Stimulated activated CD4-positive, alpha-beta T cell treated with anti-CD3 and anti-CD28 coated beads, Interleukin-2, amount 100 ng/mL, for 24 hours (primary cell): ENCODE measurements around the gene RPL39L.
"Not testable (repeated sequence)": the region's sequence is repeated elsewhere in the genome, so short reads cannot be mapped to it uniquely, and the experiment has no call there.

Experiments
- DNase-seq, 2 donors: peaks; one replicate each; pipeline ENCODE4 v3.0.0-alpha.2; 2020

RPL39L gene

GRCh38 chr3:187136936-187137335 is 2.4 kb downstream of the RPL39L start:
- DNase-seq: no peak

DNA sequence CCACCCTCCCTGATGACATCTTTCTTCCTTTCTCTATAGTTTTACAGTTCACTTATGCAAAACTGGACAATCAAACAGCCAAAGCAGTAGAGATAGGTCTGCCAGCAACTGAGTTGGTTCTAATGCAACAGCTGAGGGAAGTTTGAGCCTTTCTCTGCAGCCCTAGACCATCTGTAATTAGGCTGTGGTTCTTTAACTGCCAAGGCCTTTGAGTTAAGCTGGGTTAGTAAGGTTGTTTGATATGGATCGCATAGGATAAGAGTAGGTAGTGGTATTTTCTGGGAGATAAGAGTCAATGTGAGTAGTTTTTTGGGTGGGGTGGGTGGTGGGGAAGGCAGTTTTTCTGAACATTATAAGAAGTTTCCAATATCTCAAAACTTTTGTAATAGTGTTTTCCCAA is 3.0 kb downstream of the RPL39L start:
- DNase-seq: no peak

DNA sequence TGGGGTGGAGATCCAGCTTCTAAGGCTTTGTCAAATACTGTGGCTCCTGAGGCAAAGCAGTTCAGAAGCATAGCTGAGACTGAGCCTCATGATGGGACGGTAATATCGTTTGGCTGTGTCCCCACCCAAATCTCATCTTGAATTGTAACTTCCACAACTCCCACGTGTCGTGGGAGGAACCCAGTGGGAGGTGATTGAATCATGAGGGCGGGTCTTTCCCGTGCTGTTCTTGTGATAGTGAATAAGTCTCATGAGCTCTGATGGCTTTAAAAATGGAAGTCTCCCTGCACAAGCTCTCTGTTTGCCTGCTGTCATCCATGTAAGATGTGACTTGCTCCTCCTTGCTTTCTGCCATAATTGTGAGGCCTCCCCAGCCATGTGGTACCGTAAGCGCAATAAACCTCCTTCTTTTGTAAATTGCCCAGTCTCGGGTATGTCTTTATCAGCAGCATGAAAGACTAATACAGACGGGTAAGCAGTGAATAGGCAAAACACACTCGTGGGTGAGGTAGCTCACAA is 4.1 kb downstream of the RPL39L start:
- DNase-seq: not testable (repeated sequence)

- not testable (repeated sequence) for DNase-seq
Measured at GRCh38 chr3:187133181-187133580, 6.1 kb downstream of the RPL39L start.

GRCh38 chr3:187132666-187133065 is 6.6 kb downstream of the RPL39L start:
- no peak for DNase-seq

DNA sequence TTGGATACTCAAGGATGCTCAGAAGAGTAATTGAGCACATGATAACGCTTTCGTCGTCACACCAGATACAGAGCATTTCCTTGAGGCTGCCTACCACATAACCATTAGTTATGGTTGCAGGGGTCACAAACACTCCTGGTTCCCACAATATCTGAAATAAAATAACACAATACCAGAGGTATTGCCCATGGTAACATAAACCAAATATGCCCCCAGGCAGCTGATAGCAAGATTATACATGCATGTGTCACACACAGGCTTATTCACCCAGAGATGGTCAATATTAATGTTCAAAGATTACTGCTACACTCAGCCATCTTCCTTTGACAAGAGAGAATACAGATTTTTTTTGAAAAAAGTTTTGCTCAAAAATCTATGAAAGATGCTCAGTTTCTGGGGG is 7.3 kb downstream of the RPL39L start:
- no peak for DNase-seq

DNA sequence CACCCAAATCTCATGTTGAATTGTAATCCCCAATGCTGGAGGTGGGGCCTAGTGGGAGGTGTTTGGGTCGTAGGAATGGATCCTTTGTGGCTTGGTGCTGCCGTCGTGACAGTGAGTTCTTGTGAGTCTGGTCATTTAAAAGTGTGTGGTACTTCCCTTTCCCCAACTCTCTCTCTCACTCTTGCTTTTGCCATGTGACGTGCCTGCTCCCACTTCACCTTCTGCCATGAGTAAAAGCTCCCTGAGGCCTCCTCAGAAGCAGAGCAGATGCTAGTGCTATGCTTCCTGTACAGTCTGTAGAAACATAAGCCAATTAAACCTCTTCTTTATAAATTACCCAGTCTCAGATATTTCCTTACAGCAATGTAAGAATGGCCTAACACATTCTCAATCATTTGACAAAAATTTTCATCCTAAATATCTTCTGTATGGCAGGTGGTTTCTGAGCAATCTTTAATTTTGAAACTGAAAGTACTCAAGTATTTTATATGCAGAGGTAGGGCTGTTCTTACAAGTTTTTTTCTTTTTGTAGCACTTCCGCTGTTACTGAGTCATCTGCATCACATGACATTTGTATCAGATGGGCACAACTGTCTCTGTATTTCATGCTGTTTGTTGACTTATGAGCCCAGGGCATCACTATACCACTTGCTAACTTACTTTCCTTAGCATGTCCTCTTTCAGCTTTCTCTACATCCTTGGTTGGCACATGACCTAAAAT is 8.8 kb downstream of the RPL39L start:
- peak; percentile 44 to 45 for DNase-seq

GRCh38 chr3:187125319-187126031 is 13.8 kb downstream of the RPL39L start:
- no peak for DNase-seq

DNA sequence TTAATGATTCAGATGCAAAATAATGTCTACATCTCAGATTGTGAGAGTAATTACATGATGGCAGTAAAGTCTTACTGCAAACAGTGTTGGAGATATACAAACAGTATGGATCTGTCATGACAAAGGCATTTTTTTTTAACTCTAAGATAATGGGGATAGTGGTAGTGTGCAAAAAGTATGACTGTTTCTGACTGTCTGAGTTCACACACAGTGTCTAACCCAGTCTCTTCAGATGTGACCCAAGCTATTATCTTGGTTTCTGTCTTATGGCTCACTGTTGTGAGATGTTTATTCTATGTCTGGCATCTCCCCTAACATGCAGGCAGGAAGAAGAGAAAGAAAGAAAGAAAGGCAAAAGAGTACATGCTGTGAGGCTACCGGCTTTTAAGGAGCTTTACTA is 17.0 kb downstream of the RPL39L start:
- no peak for DNase-seq

DNA sequence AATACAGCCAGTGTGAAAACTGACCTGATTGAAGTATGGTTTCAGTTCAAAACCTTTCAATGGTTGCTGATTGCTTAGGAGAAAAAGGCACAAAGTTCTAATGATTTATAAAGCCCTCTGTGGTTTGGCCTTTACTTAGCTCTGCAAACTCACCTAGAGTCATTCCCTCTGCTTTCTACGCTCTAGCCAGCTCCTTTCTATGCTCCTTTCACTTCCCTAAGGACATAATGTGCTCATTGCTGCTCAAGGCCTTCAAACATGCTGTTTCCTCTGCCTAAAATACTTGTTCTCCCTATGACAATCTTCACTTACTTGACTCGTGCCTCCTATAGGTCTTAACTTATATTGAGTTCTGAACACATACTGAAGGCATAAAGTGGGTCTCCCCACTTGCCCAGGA is 19.0 kb downstream of the RPL39L start:
- DNase-seq: no peak

GRCh38 chr3:187114511-187114910 is 24.8 kb downstream of the RPL39L start:
- no peak for DNase-seq

DNA sequence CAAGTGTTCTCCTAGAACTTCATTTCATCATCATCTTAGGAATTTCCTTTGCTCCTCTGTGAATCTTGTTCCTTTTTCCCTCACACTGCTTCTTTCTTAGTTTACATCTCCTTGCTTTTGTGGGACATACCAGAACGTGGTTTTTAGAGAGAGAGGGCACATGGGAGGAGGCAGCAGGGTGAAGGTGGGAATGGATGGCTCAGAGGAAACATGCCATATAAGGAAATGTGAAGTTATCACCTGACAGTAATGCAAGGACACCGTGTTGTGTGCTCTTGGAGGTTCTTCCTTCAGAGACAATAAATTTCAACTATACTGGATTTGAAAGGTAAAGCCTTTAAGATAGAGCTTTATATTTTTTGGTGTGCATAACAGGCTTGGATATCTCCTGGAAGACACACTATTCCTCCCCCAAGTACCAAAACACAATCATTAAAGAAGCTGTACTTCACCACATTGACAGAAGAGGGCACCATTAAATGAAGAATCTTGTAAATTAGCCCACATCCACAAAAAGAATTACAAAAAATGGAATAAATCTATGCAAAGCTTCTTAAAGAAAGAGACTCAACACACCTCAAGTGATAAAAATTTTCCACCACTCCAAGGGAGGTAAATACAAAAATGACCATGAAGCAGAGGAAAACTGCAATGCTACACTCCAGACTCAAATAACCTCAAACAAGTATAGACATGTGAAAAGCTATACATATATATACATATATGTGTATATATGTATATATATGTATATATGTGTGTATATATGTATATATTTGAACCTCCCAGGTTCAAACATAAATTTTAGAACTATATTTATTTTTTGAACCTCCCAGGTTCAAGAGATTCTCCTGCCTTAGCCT is 26.1 kb downstream of the RPL39L start:
- DNase-seq: no peak

GRCh38 chr3:187110156-187110555 is 29.1 kb downstream of the RPL39L start:
- no peak for DNase-seq

GRCh38 chr3:187107989-187108388 is 31.3 kb downstream of the RPL39L start:
- DNase-seq: no peak

GRCh38 chr3:187105700-187106099 is 33.6 kb downstream of the RPL39L start:
- DNase-seq: no peak

- no peak for DNase-seq
Measured at GRCh38 chr3:187104933-187105332, 34.4 kb downstream of the RPL39L start.

DNA sequence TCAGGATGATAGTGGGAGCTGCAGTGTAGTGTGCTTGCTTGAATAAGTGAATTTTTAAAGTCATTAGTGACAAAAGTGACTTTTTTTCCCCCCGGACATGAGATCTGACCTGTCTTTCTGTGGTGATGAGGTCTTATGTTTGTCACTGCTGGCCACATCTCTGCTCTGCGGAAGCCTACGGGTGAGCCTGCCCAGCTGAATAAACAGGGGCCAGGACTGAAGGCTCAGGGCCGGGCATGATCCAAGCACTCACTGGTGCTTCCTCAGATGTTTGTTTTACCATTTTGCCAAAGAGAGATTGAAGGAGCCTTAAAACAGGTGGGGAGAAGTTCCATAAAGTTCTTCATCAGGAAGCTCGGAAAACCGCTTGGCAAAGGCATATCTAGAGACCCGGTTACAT is 35.0 kb downstream of the RPL39L start:
- DNase-seq: no peak

- no peak for DNase-seq
Measured at GRCh38 chr3:187103251-187103650, 36.0 kb downstream of the RPL39L start.

DNA sequence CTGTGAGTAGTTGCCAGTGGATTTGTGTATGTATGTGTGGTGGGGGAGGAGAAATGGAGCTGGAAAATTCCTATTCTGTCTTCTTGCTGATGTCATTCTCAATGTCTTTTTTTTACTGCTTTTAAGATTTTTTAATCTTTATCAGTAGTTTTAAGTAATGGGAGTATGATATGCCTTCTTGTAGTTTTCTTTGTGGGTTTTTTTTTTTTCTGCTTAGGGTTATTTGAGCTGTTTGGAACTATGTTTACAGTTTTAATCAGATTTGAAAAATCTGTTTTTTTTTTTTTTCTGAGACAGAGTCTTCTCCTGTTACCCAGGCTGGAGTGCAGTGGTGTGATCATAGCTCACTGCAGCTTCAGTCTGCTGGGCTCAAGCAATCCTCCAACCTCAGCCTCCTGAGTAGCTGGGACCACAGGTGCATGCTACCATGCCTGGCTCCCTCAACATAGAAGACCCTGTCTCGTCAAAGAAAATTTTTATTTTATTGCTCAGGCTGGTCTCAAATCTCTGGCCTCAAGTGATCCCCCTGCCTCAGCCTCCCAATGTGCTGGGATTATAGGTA is 37.1 kb downstream of the RPL39L start:
- DNase-seq: no peak

DNA sequence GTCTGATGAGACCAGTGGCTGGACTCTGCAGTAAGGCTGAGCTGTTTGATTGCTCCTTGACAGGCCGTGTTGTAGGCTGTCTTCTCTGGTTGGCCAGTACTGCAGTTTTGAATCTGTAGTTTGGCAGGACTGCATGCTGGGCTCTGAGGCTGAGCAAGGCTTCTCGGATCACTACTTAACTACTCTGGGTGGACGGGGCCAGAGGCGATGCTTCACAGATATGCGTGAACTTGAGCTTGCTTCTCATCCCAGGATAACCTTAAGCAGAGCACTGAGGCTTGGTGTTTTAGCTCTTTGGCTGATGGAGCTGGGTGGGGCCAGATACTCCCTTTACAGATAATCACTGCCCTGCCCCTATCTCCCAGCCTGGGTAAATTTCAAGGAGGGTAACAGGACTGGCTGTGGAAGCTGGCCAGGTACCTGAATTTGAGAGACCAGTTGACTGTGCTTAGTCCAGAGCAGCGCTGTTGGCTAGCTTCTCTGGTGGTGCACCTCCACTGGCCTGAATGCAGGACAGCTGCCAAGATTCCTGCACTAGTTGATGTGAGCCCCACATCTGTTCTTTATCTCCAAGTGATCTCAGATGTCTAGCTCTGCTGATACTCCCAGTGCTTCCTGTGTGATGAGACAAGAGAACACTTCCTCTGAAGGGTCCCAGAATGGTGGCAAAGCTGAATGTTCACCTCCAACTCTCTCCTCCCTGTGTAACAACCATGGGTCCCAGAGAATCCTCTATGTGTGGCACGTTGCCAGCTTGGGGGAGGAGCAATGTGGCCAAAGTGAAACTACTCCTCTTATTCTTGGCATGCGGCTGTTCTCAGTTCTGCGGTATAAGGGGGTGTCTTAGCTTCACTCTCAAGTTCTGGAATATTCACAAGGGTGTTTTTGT is 37.9 kb downstream of the RPL39L start:
- DNase-seq: peak; percentile 59 to 62

DNA sequence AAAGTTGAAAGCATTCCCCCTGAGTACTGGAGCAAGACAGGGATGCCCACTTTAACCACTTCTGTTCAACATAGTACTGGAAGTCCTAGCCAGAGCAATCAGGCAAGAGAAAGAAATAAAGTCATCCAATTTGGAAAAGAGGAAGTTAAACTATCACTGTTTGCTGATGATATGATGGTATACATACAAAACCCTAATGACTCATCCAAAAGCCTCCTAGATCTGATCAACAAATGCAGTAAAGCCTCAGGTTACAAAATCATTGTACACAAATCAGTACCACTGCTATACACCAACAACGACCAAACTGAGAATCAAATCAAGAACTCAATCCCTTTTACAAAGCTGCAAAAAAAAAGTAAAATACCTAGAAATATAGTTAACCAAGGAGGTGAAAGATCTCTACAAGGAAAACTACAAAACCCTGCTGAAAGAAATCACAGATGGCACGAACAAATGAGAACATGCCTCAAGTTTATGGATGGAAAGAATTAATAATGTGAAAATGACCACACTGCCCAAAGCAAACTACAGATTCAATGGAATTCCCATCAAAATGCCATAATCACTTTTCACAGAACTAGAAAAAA is 40.3 kb downstream of the RPL39L start:
- no peak for DNase-seq

- no peak for DNase-seq
Measured at GRCh38 chr3:187093320-187093719, 46.0 kb downstream of the RPL39L start.
